ENCODE measurements around the gene F2RL2. TPM values are rescaled to one million over a fixed set of nuclear protein-coding genes. Genes with fewer than 3 reads are reported as not detected.

Gene F2RL2
- 2.6 to 3.6 TPM (median 2.9 TPM) in 5 replicates for total RNA-seq (2022; extraction: Qiagen RNA extraction)

GRCh38 chr5:76622973-76623596 is at the start of gene F2RL2:
Gene F2RL2 (minus strand): TSS chr5:76623403. CDS start chr5:76623230, 173 bp downstream.

Other genes with a start within 250 kb of the F2RL2 start
- gene IQGAP2, start 220.1 kb downstream of the F2RL2 start, total RNA-seq (2022; extraction: Qiagen RNA extraction) = 1.5 to 2.4 TPM (median 2.0 TPM) in 5 replicates
- gene F2R, start 92.7 kb upstream of the F2RL2 start, total RNA-seq (2022; extraction: Qiagen RNA extraction) = 40.6 to 60.8 TPM (median 54.5 TPM) in 5 replicates
- 224 to 299 TPM (median 233 TPM) in 5 replicates for gene F2RL1, start 195.6 kb upstream of the F2RL2 start, total RNA-seq (2022; extraction: Qiagen RNA extraction)
- not detected in 5 replicates for gene S100Z, start 226.6 kb upstream of the F2RL2 start, total RNA-seq (2022; extraction: Qiagen RNA extraction)

Data from A549 treated with AZD2906 at 1 μM for 4 hours (cell line).